ENCODE results near the gene SSBP2. TPM values are rescaled to one million over a fixed set of nuclear protein-coding genes. Genes with fewer than 3 reads are reported as not detected.

SSBP2 gene
- total and polyA plus RNA-seq, 2 of the 8 experiments (the other 6 are each of a cell fraction or from before 2014, with no cell fraction given), result 21.5 to 36.2 TPM

DNA sequence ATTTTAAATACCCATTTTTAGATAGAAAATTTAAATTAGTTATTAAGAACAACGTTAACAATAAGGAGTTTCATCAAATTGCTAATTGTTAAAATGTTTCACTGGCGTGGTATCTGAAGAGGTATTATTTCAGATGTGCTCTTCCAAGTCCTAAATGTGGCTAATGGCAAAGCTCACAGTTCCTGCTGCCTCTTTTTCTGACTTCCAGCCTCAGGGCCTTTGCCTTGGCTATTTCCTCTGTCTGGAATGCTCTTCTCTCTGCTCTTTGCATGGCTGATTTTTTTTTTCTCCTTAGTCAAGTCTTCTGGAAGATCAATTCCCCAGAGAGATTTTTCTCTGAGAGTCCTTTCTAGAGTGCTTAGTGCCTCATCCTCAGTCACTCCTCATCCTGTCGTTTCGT is 9.6 kb upstream of the SSBP2 start (continued):
- TF ChIP-seq SIX5 (IDR thresholded peaks at IDR 0.05; ENCODE audit: low read depth, low read length), result no peak
- TF ChIP-seq SUZ12 (IDR thresholded peaks at IDR 0.05; ENCODE audit: low read length), result no peak
- TF ChIP-seq CHD1 (IDR thresholded peaks at IDR 0.05; ENCODE audit: low read depth, low read length), result no peak
- TF ChIP-seq PHF8 (conservative IDR thresholded peaks at IDR 0.05; ENCODE audit: low read depth, low read length), result no peak
- no peak for TF ChIP-seq TAF1 (IDR thresholded peaks at IDR 0.05; ENCODE audit: low read depth, low read length)
